ENCODE measurements around the gene PHC2. TPM values are rescaled to one million over a fixed set of nuclear protein-coding genes. Genes with fewer than 3 reads are reported as not detected.
A peak's percentile ranks its signal among the peaks of the same experiment; 100 is the strongest.

The PHC2 gene
- total and polyA plus RNA-seq, 2 donors from 2014 or later, result 118 to 149 TPM

- H3K9ac ChIP-seq (ENCODE audit: low read length in 3 of 3), result no peak overlapping the region
- intact Hi-C loops (cut with DNase I), result no loop called here
- no peak for FAIRE-seq
- no peak overlapping the region for H3K27ac ChIP-seq (ENCODE audit: low read depth in 2 of 2, low read length in 2 of 2)
- H3K4me1 ChIP-seq (ENCODE audit: control insufficient read depth in 2 of 3, insufficient read depth in 2 of 3, low read depth in 1 of 3, low read length in 3 of 3), result no peaks in the 10 kb centered on the region
- no peak for DNase-seq
- no peak for TF ChIP-seq CTCF (IDR thresholded peaks at IDR 0.05; ENCODE audit: borderline replicate concordance, extremely low read depth, insufficient read depth)
- no peaks in the 10 kb centered on the region for H3K27me3 ChIP-seq (ENCODE audit: control insufficient read depth, insufficient read depth, low read length)
- no peaks in the 10 kb centered on the region for H3K9me3 ChIP-seq (ENCODE audit: control insufficient read depth in 2 of 3, insufficient read depth in 1 of 3, low read length in 3 of 3)
- H3K36me3 ChIP-seq (ENCODE audit: control insufficient read depth in 2 of 3, insufficient read depth in 3 of 3, low read length in 3 of 3), result no peaks in the 10 kb centered on the region
- H3K4me3 ChIP-seq (ENCODE audit: low read length in 3 of 3), result no peak overlapping the region
These were observed 23.9 kb upstream of the PHC2 start for GRCh38 chr1:33454646-33455282.

GRCh38 chr1:33446590-33446989 is 15.7 kb upstream of the PHC2 start:
- TF ChIP-seq CTCF (IDR thresholded peaks at IDR 0.05; ENCODE audit: borderline replicate concordance, extremely low read depth, insufficient read depth), result no peak
- FAIRE-seq (no peak), DNase-seq (no peak)
- Histone ChIP-seq H3K36me3 (ENCODE audit: control insufficient read depth in 2 of 3, insufficient read depth in 3 of 3, low read length in 3 of 3) (no peaks in the 10 kb centered on the region), H3K9ac (ENCODE audit: low read length in 3 of 3) (no peak overlapping the region), H3K9me3 (ENCODE audit: control insufficient read depth in 2 of 3, insufficient read depth in 1 of 3, low read length in 3 of 3) (no peaks in the 10 kb centered on the region), H3K4me1 (ENCODE audit: control insufficient read depth in 2 of 3, insufficient read depth in 2 of 3, low read depth in 1 of 3, low read length in 3 of 3) (no peaks in the 10 kb centered on the region), H3K27ac (ENCODE audit: low read depth in 2 of 2, low read length in 2 of 2) (no peak overlapping the region), H3K4me3 (ENCODE audit: low read length in 3 of 3) (no peak overlapping the region), H3K27me3 (ENCODE audit: control insufficient read depth, insufficient read depth, low read length) (no peaks in the 10 kb centered on the region)
- intact Hi-C loops (cut with DNase I), result no loop called here

- no peaks in the 10 kb centered on the region for H3K9me3 ChIP-seq (ENCODE audit: control insufficient read depth in 2 of 3, insufficient read depth in 1 of 3, low read length in 3 of 3)
- H3K27ac ChIP-seq (ENCODE audit: low read depth in 2 of 2, low read length in 2 of 2), result peak overlapping the region in 1 of 2 donors; percentile 18
- DNase-seq, result no peak
- H3K4me3 ChIP-seq (ENCODE audit: low read length in 3 of 3), result no peak overlapping the region
- intact Hi-C loops (cut with DNase I), result no loop called here
- FAIRE-seq, result no peak
- H3K4me1 ChIP-seq (ENCODE audit: control insufficient read depth in 2 of 3, insufficient read depth in 2 of 3, low read depth in 1 of 3, low read length in 3 of 3), result no peaks in the 10 kb centered on the region
- TF ChIP-seq CTCF (IDR thresholded peaks at IDR 0.05; ENCODE audit: borderline replicate concordance, extremely low read depth, insufficient read depth), result no peak
- H3K27me3 ChIP-seq (ENCODE audit: control insufficient read depth, insufficient read depth, low read length), result no peaks in the 10 kb centered on the region
- no peaks in the 10 kb centered on the region for H3K36me3 ChIP-seq (ENCODE audit: control insufficient read depth in 2 of 3, insufficient read depth in 3 of 3, low read length in 3 of 3)
- H3K9ac ChIP-seq (ENCODE audit: low read length in 3 of 3), result no peak overlapping the region
These were observed 14.2 kb upstream of the PHC2 start for GRCh38 chr1:33445108-33445507.

- no peak for TF ChIP-seq CTCF (IDR thresholded peaks at IDR 0.05; ENCODE audit: borderline replicate concordance, extremely low read depth, insufficient read depth)
- H3K9ac ChIP-seq (ENCODE audit: low read length in 3 of 3), result no peak overlapping the region
- no peak overlapping the region for H3K4me3 ChIP-seq (ENCODE audit: low read length in 3 of 3)
- H3K27ac ChIP-seq (ENCODE audit: low read depth in 2 of 2, low read length in 2 of 2), result no peak overlapping the region
- H3K4me1 ChIP-seq (ENCODE audit: control insufficient read depth in 2 of 3, insufficient read depth in 2 of 3, low read depth in 1 of 3, low read length in 3 of 3), result no peaks in the 10 kb centered on the region
- H3K36me3 ChIP-seq (ENCODE audit: control insufficient read depth in 2 of 3, insufficient read depth in 3 of 3, low read length in 3 of 3), result no peaks in the 10 kb centered on the region
- intact Hi-C loops (cut with DNase I), result no loop called here
- no peaks in the 10 kb centered on the region for H3K9me3 ChIP-seq (ENCODE audit: control insufficient read depth in 2 of 3, insufficient read depth in 1 of 3, low read length in 3 of 3)
- DNase-seq (peak; percentile 86 to 92 (median 91)), FAIRE-seq (no peak)
- H3K27me3 ChIP-seq (ENCODE audit: control insufficient read depth, insufficient read depth, low read length), result no peaks in the 10 kb centered on the region
These were observed 12.8 kb upstream of the PHC2 start for GRCh38 chr1:33443705-33444180.

Measured in kidney (tissue), 14 donors.